ENCODE results near the gene SYF2.
"Not testable (repeated sequence)": the region's sequence is repeated elsewhere in the genome, so short reads cannot be mapped to it uniquely, and the experiment has no call there.

Gene SYF2

DNA sequence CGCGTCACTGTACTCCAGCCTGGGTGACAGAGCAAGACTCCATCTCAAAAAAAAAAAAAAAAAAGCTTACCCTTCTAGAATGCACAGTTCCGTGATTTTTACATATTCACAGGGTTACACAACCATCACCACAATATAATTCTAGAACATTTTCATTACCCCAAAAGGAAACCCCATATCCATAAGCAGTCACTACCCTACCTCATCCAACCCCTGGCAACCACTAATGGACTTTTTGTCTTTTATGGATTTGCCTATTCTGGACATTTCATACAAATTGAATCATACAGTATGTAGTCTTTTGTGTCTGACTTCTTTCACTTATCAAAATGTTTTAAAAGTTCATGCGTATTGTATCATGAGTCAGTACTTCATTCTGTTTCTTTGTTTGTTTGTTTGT, 22.8 kb downstream of the SYF2 start:
- in situ Hi-C loops (cut with MboI; ENCODE audit: low sequenced_read_pairs) = loop anchor here (5.0 to 25.0 kb wide), 2 partner anchors 362 to 522 kb away; no protein-coding TSS in a partner anchor

DNA sequence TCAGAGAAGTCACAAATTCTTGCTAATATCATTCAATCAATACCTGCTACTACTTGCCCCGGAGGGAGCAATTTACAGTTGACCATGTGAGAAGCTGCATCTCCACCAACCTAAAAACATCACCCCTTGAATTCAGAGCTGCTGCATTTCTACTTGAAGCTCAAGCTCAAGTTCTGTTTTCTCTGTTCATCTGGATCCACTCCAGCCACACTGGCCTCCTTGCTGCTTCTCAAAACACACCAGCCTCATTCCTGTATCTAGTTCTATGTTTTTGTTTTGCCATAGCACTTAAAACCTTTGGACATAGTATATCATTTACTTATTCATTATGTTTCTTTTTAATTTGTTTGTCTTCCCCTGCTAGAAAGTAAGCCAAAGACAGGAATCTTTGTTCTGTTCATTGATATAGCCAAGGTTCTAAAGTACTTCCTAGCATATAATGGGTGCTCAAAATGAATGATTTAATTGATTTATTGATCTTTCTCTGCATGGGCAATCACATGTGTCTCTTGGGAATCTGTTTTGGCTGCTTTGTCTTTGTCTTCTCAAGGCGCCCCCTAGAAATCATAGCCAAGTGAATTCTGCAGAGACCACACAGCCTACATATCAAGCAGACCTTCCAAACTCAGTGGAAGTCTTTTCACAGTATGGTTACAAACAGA, 23.6 kb downstream of the SYF2 start:
- in situ Hi-C loops (cut with MboI; ENCODE audit: low sequenced_read_pairs) = loop anchor here (5.0 to 25.0 kb wide), 2 partner anchors 361 to 521 kb away; no protein-coding TSS in a partner anchor

DNA sequence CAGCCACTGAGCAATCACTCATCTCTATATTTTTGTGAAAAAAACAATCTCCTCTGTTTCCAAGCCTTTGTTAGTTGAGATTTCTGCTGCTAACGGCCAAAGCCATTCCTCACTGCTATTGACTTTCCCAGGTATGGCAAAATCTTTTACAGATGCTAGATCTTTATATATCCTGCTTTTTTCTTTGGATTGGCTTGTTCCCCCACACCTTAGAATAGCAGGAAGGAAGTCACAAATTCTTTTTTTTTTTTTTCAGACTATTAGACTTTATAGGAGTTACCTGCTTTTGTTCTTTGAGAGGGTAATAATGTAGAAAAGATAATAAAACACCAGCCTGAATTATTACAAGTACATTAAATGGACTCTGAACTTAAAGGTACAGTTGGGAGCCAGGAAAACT, 24.2 kb downstream of the SYF2 start:
- in situ Hi-C loops (cut with MboI; ENCODE audit: low sequenced_read_pairs) = loop anchor here (5.0 to 25.0 kb wide), 2 partner anchors 361 to 521 kb away; no protein-coding TSS in a partner anchor

DNA sequence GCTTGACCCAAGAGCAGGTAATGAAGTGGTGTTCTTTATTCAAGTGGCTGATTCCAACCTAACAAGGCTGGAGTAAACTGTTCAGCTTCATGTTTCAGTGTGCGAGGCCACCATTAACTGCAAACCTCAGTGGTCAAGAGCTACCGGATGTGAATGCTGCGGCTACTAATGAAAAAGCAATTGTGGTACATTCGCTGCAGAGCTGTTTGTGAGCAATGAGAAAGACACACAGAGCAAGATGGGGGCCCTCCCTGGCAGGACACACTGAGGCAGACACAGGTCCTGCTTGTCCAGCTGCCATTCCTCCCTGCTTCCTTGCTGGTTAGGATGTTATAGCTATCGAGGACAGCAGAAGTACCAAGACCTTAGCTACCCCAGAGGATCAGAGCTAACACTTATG, 26.1 kb downstream of the SYF2 start:
- in situ Hi-C loops (cut with MboI; ENCODE audit: low sequenced_read_pairs) = loop anchor here (5.0 to 25.0 kb wide), 2 partner anchors 359 to 519 kb away; no protein-coding TSS in a partner anchor

- in situ Hi-C loops (cut with MboI; ENCODE audit: low sequenced_read_pairs) = loop anchor here (5.0 to 25.0 kb wide), 2 partner anchors 358 to 518 kb away; no protein-coding TSS in a partner anchor
These were observed 26.5 kb downstream of the SYF2 start for GRCh38 chr1:25205786-25206185.

DNA sequence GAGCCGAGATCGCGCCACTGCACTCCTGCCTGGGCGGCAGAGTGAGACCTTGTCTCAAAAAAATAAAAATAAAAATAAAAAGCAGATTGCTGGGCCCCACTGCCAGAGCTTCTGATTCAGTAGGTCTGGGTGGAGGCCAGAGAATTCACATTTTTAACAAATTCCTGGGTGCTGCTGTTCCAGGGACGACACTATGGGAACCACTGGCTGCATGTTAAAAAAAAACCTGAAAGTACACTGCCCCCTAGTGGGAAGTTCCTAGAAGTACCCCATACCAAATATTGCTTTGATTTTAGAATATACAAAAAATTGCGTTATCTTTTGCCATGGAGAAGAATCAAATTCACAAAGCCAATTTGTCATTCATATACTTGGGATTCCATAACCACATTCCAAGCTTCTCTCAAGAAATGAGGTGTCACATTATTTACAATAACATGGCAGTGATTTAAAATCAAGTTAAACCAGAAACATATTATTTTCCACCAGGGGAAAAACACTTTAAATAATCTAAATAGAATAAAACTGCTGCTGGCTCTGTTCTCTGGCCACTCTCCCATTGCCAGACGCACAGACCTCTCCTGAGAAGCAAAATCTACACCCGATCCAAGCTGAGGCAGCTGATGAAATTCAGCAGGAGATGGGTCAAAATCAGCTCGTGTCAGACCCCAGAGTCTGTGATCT, 27.4 kb downstream of the SYF2 start:
- in situ Hi-C loops (cut with MboI; ENCODE audit: low sequenced_read_pairs) = loop anchor here (5.0 to 25.0 kb wide), 2 partner anchors 358 to 518 kb away; no protein-coding TSS in a partner anchor

DNA sequence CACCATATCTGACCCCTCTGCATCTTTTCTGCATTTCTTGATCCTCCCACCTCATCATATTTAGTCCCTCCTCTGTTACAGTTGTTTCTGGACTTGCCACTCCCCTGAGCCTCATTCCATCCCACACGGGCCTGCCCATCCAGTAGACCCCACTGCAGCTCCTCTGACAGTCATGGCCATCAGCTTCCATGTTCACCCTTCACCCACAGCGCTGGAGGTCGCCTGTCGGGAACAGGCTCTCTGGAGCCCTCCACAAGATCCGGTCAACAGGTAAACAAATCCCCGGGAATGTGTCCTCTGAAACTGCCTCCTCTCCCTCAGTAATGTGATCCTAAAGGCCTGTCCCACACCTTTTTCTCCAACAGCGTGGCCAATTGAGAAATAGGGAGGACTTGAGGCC, 31.3 kb downstream of the SYF2 start:
- in situ Hi-C loops (cut with MboI; ENCODE audit: low sequenced_read_pairs) = loop anchor here (25.0 kb wide), 1 partner anchor 514 kb away; no protein-coding TSS in a partner anchor

- in situ Hi-C loops (cut with MboI; ENCODE audit: low sequenced_read_pairs) = loop anchor here (25.0 kb wide), 1 partner anchor 513 kb away; no protein-coding TSS in a partner anchor
These were observed 32.3 kb downstream of the SYF2 start for GRCh38 chr1:25199819-25200620.

GRCh38 chr1:25198663-25199252, 33.5 kb downstream of the SYF2 start:
- in situ Hi-C loops (cut with MboI; ENCODE audit: low sequenced_read_pairs) = no loop called here

DNA sequence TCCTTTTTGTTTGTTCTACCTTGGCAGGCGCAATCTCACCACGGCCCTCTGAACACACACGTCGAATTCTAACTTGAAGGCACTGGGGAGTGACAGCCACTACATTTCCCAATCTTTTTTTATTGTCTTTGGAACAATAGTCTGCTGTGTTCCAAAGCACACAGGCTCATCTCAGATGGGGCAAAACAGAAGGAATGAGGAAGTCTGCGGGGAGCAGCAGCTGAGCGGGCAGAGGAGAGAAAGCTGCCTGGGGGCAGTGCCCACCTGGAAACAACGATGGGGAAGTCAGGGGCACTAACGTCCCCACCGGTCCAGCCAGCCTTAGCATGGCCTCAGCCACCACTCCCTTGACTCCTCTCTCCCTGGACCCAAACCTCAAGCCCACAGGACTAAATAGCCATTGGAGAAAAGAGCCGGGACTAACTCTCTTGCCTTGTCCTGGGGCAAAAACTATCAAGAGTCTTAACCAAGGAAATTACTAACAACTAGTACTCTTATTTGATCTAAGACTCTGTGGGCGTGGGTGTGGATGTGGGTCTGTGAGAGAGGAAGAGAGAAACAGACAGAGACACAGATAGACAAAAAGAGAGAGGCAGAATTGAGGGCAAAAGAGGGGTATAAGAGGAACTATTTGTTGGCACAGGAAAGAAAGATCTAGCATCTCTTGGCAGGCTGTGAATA, 34.2 kb downstream of the SYF2 start:
- in situ Hi-C loops (cut with MboI; ENCODE audit: low sequenced_read_pairs) = no loop called here

DNA sequence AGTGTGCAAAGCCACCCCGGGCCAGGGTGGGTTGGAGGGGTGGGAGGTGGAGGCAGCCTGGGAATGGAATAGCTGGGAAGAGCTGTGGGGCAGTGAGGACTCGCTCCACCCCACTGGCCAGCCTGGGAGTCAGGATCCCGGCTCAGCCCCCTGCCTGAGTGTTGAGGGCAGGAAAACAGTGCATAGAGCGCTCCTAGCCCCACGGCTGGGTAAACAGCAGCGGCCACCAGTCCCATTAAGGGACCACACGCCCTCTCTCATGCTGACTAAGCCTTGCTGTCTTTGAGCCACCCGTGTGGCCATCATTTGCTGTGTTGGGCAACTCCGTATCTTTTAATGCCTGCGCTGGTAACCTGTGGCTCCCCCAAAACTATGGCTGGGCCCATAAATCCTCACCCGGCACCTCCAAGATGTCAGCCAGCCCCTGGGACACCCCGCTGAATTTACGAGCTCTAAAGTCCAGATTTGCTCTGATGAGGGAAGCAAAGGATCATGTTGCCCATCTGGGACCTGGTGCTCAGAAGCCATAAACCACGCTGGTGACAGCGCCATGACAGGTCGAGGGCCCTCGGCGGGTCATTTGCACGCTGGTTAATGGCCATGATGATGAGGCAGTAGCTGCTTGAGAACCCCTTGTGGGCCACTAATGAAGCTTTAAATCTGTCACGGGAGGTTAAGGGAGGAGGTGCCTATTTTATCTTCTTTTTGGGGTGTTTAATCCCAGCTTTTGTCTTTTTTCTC, 34.9 kb downstream of the SYF2 start:
- in situ Hi-C loops (cut with MboI; ENCODE audit: low sequenced_read_pairs) = no loop called here

GRCh38 chr1:25196830-25197229, 35.5 kb downstream of the SYF2 start:
- in situ Hi-C loops (cut with MboI; ENCODE audit: low sequenced_read_pairs) = no loop called here

- in situ Hi-C loops (cut with MboI; ENCODE audit: low sequenced_read_pairs) = no loop called here
These were observed 36.5 kb downstream of the SYF2 start for GRCh38 chr1:25195835-25196234.

DNA sequence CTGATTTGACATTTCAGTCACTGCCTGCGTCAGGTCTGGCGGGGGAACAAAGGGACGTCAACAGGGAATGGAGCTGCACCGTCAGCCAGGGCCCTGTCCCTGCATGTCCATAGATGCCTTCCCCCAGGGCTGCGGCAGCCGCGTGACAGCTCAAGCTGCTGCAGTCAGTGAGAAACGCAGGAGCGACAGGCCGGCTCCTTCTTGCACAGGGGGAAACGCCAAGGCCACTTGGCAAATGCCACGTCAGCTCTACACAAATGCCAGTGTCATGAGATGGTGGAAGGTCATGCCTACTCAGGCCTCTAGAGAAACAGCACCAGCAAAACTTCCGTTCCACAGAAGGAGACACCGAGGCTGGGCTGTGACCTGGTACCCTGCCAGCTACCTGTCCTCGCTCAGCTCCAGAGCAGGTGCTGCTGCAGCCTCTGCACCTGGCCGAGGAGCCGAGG, 37.7 kb downstream of the SYF2 start:
- in situ Hi-C loops (cut with MboI; ENCODE audit: low sequenced_read_pairs) = no loop called here

- in situ Hi-C loops (cut with MboI; ENCODE audit: low sequenced_read_pairs) = no loop called here
These were observed 38.2 kb downstream of the SYF2 start for GRCh38 chr1:25194054-25194453.

- in situ Hi-C loops (cut with MboI; ENCODE audit: low sequenced_read_pairs) = no loop called here
These were observed 39.1 kb downstream of the SYF2 start for GRCh38 chr1:25193229-25193628.

- in situ Hi-C loops (cut with MboI; ENCODE audit: low sequenced_read_pairs) = no loop called here
These were observed 40.1 kb downstream of the SYF2 start for GRCh38 chr1:25192154-25192553.

DNA sequence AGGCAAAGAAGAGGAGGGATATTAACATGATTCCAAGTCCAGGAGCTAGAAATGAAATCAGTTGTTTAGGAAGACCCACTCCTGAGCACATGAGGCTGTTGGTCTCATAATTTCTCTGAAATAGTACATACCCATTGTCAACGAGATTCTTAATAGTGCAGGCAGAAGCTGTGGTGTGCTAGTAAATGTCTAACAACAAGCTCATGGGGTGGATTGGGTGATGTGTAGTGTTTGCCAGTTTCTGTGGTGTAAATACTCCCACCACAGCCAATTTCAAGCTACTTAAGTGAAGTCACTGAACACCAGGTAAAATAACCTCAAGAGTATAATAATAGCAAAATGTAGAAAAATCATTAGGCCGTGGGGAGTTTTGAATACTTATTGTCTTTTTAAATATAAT, 42.0 kb downstream of the SYF2 start:
- in situ Hi-C loops (cut with MboI; ENCODE audit: low sequenced_read_pairs) = no loop called here

- in situ Hi-C loops (cut with MboI; ENCODE audit: low sequenced_read_pairs) = not testable (repeated sequence)
These were observed 44.4 kb downstream of the SYF2 start for GRCh38 chr1:25187904-25188303.

Data from HL-60/S4 (cell line).